Activated CD8-positive, alpha-beta T cell treated with anti-CD3 and anti-CD28 coated beads for 36 hours (primary cell): ENCODE data around the gene MITF. TPM values are rescaled to one million over a fixed set of nuclear protein-coding genes. Genes with fewer than 3 reads are reported as not detected.

ENCODE experiments used
- ATAC-seq: fragments of 200-7000 bp; cut with Tn5 transposase; one replicate; pipeline ENCODE4 v1.10.0; 2021; ENCODE audit warnings: mild to moderate bottlenecking, moderate library complexity
- CTCF ChIA-PET: fragments of 350-600 bp; sonication (Branson Sonifier 250); formaldehyde crosslinking; loops from one replicate; lab custom pipeline; 2021; ENCODE audit warnings: antibody characterized with exemption; lab: Charles Lee
- POLR2A ChIA-PET: fragments of 350-600 bp; sonication (Branson Sonifier 250); formaldehyde crosslinking; loops from one replicate; lab custom pipeline; 2021; ENCODE audit warnings: antibody characterized with exemption; lab: Charles Lee
- DNase-seq: peaks from one replicate; pipeline ENCODE4 v3.0.0-alpha.2; 2020
- H3K27ac Mint-ChIP-seq: one replicate; pipeline ENCODE4 v1.8.0; 2021; ENCODE audit warnings: mild to moderate bottlenecking, mixed read lengths
- H3K27me3 Mint-ChIP-seq: one replicate; pipeline ENCODE4 v1.8.0; 2021; ENCODE audit warnings: mixed read lengths
- H3K36me3 Mint-ChIP-seq: one replicate; pipeline ENCODE4 v1.8.0; 2021; ENCODE audit warnings: low read depth, mixed read lengths
- H3K4me1 Mint-ChIP-seq: one replicate; pipeline ENCODE4 v1.8.0; 2021; ENCODE audit warnings: low read depth, mixed read lengths
- H3K4me3 Mint-ChIP-seq: one replicate; pipeline ENCODE4 v1.8.0; 2021; ENCODE audit warnings: mild to moderate bottlenecking, moderate library complexity, mixed read lengths
- H3K9me3 Mint-ChIP-seq: one replicate; pipeline ENCODE4 v1.8.0; 2021; ENCODE audit warnings: mixed read lengths
- CTCF ChIP-seq: fragments of 200-600 bp; IDR thresholded peaks from one replicate; pipeline ENCODE4 v1.8.0; 2022; ENCODE audit warnings: antibody characterized with exemption, mild to moderate bottlenecking
- intact Hi-C: fragments of 100-400 bp; cut with micrococcal nuclease; formaldehyde crosslinking; loops from one replicate; pipeline ENCODE4 v1.10.0; 2022
- total RNA-seq, 2 experiments: library from RNA; stranded (reverse); gene quantifications; one replicate each; pipeline ENCODE4 v1.2.3, GENCODE V29; 2021

Gene MITF
- total RNA-seq, 2 experiments from 2014 or later: not detected

DNA sequence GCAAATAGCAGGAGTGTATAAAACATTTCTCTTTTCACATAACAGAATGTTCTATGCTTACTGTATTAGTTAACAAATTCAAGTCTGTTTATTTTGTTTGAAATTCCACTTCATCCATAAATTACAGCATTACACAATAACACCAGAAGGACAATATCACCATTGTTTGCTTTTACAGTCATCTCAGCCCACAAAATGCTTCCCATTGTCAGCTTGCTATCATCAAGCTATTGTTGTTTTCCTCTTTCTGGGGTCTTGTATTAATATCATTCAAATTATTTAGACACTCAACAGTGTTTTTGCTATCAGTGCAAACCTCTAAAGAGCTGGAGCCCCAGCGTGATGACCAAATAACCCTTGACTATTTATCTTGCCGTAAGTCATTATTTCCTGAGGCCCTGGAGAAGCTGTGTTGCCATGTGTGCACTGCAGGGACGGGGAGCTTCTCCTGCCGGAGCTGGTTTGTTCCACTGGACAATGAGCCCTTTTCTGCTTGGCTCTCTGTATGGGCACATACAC, 261.4 kb downstream of the MITF start:
- H3K27ac Mint-ChIP-seq: no peak overlapping the region
- H3K4me3 Mint-ChIP-seq: no peak overlapping the region
- peaks cover 2% of the 10 kb centered on the region for H3K27me3 Mint-ChIP-seq
- intact Hi-C loops: no loop called here
- CTCF ChIA-PET: interaction anchor here (0.6 kb wide), 1 partner anchor 23 kb away, joined by 3 read pairs; no protein-coding TSS in a partner anchor
- POLR2A ChIA-PET: no interaction called here
- no peaks in the 10 kb centered on the region for H3K4me1 Mint-ChIP-seq
- H3K9me3 Mint-ChIP-seq: no peaks in the 10 kb centered on the region
- DNase-seq (no peak), ATAC-seq (no peak)
- TF ChIP-seq CTCF: no peak
- no peaks in the 10 kb centered on the region for H3K36me3 Mint-ChIP-seq

DNA sequence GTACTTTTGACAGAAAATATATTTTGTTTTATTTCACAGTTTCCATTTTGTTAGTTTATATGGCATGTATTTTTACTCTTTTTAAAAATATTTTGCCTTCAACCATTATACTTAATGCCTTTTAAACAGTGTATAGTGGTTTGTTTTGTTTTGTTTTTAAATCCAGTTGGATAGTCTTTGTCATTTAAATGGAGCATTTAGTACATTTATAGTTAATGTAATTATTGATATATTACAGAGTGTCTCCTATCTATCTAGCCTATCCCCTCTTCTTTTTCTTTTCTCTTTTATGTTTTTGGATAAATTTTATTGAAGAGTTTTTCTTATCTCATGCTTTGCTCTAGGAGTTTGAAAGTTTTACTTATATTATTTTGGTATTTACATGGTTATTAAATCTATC, 263.9 kb downstream of the MITF start:
- no peak overlapping the region for H3K27ac Mint-ChIP-seq
- ChIA-PET POLR2A (no interaction called here), CTCF (no interaction called here)
- H3K4me1 Mint-ChIP-seq: no peaks in the 10 kb centered on the region
- H3K27me3 Mint-ChIP-seq: peaks cover 2% of the 10 kb centered on the region
- TF ChIP-seq CTCF: no peak
- DNase-seq: no peak
- ATAC-seq: no peak
- intact Hi-C loops: no loop called here
- no peak overlapping the region for H3K4me3 Mint-ChIP-seq
- peaks cover 2% of the 10 kb centered on the region for H3K9me3 Mint-ChIP-seq
- H3K36me3 Mint-ChIP-seq: no peaks in the 10 kb centered on the region

DNA sequence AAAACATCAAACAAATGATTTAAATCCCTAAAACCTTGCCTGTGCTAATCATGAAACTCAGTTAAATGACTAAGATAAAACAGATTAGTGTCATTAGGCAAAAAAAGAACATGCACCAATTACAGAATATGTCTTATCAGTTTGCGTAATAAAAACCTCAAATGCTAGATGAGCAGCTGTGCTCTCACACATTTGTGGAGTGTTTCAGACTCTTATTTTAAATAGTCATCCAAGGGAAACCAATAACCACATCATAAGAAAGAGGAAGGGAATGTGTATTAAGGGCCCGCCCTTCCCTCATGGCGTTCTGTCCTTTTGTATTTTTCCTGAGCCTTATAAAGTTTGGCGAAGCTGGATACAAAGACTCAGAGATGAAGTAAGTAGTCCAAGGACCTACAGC, 266.8 kb downstream of the MITF start:
- no peak for TF ChIP-seq CTCF
- ChIA-PET POLR2A (no interaction called here), CTCF (no interaction called here)
- intact Hi-C loops: no loop called here
- no peak for DNase-seq
- H3K9me3 Mint-ChIP-seq: peaks cover 2% of the 10 kb centered on the region
- no peaks in the 10 kb centered on the region for H3K4me1 Mint-ChIP-seq
- no peak overlapping the region for H3K4me3 Mint-ChIP-seq
- no peak for ATAC-seq
- H3K36me3 Mint-ChIP-seq: no peaks in the 10 kb centered on the region
- peaks cover 2% of the 10 kb centered on the region for H3K27me3 Mint-ChIP-seq
- H3K27ac Mint-ChIP-seq: no peak overlapping the region

GRCh38 chr3:70010346-70010745, 271.1 kb downstream of the MITF start:
- Mint-ChIP-seq H3K9me3 (peaks cover 2% of the 10 kb centered on the region), H3K4me3 (no peak overlapping the region), H3K27me3 (no peaks in the 10 kb centered on the region), H3K27ac (no peak overlapping the region), H3K4me1 (no peaks in the 10 kb centered on the region), H3K36me3 (no peaks in the 10 kb centered on the region)
- TF ChIP-seq CTCF: no peak
- ChIA-PET POLR2A (no interaction called here), CTCF (no interaction called here)
- intact Hi-C loops: no loop called here
- DNase-seq (no peak), ATAC-seq (no peak)

DNA sequence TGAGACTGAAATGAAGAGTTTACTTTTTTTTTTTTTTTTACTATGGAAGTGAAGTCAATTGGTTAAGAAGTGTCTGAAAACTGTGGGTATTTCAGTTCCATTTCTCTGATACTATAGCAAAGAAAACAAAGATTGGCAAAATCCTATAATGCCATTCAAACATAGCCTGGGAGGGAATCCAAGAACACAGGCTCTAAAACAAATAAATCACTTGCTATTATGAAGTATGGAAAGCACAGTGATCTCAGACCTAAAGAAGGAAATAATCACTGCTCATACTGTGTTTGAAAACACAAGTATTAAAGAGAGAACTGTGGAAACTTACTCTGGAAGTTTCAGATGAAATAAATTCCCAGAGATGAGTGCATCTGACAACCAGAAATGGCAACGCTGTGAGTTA, 272.3 kb downstream of the MITF start:
- H3K27me3 Mint-ChIP-seq: no peaks in the 10 kb centered on the region
- DNase-seq (no peak), ATAC-seq (no peak)
- H3K4me1 Mint-ChIP-seq: no peaks in the 10 kb centered on the region
- H3K27ac Mint-ChIP-seq: no peak overlapping the region
- H3K9me3 Mint-ChIP-seq: peaks cover 4% of the 10 kb centered on the region
- no peak overlapping the region for H3K4me3 Mint-ChIP-seq
- CTCF ChIA-PET: no interaction called here
- intact Hi-C loops: no loop called here
- TF ChIP-seq CTCF: no peak
- no peaks in the 10 kb centered on the region for H3K36me3 Mint-ChIP-seq
- POLR2A ChIA-PET: no interaction called here
